Stromal cell of bone marrow (primary cell): ENCODE results near the gene PLD2.
A peak's percentile ranks its signal among the peaks of the same experiment; 100 is the strongest.

Source experiments
- DNase-seq: peaks from one replicate; pipeline ENCODE4 v3.0.0-alpha.2; 2012; ENCODE audit warnings: low read depth

Gene PLD2, protein sequence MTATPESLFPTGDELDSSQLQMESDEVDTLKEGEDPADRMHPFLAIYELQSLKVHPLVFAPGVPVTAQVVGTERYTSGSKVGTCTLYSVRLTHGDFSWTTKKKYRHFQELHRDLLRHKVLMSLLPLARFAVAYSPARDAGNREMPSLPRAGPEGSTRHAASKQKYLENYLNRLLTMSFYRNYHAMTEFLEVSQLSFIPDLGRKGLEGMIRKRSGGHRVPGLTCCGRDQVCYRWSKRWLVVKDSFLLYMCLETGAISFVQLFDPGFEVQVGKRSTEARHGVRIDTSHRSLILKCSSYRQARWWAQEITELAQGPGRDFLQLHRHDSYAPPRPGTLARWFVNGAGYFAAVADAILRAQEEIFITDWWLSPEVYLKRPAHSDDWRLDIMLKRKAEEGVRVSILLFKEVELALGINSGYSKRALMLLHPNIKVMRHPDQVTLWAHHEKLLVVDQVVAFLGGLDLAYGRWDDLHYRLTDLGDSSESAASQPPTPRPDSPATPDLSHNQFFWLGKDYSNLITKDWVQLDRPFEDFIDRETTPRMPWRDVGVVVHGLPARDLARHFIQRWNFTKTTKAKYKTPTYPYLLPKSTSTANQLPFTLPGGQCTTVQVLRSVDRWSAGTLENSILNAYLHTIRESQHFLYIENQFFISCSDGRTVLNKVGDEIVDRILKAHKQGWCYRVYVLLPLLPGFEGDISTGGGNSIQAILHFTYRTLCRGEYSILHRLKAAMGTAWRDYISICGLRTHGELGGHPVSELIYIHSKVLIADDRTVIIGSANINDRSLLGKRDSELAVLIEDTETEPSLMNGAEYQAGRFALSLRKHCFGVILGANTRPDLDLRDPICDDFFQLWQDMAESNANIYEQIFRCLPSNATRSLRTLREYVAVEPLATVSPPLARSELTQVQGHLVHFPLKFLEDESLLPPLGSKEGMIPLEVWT

DNA sequence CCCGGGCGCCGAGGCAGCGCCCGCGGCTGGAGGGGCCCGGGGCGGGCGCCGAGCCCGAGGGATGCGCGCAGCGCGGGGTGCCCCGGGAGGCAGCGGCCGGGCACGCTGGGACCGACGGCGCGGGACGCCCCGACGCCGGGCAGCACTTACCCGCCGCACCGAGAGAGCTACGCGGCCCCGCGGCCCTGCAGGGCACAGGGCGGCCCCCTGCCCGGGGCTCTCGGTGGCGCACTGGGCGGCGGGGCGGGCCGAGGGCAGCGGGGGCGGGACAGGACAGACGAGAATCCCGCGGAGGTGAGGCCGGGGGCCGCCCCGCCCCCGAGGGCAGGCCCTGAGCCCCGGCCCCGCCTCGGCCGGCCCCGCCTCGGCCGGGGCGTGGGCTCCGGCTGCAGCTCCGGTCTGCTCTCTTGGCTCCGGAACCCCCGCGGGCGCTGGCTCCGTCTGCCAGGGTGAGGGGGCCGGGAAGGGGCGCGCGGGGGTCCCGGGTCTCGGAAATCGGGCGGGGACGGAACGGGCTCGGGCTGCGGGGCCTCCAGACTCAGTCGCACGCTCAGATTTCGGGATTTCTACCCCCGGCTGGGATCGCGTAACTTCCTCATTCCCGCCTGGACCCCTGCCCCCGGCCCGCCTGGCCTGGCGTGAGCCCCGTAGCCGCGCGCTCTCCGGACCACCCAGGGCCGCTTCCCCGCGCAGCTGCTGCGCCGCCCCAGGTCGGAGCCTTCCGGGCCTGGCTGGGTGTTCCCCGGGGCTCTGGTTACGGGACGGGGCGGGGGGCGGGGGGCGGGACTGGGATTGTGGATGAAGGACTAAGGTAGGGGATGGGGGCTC, at the start of gene PLD2:
Gene PLD2, plus strand, starts transcription at position 376 of the 828 bp plus-strand sequence. CDS start 621 bp downstream, outside the sequence.
- peak; percentile 65 for DNase-seq

DNA sequence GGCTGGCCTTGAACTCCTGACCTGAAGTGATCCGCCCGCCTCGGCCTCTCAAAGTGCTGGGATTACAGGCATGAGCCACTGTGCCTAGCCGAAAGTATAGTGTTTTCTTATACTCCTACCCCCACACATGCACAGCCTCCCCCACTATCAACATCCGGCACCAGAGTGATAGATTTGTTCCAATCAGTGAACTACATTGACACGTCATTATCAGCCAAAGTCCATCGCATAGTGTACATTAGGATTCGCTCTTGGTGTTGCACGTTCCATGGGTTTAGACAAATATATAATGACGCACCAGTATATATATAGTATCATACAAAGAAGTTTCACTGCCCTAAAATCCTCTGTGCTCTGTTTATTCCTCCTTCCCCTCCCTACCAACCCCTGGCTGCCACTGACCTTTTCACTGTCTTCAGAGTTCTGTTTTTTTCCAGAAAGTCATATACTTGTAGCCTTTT, 47.1 kb upstream of the PLD2 start:
- no peak for DNase-seq

DNA sequence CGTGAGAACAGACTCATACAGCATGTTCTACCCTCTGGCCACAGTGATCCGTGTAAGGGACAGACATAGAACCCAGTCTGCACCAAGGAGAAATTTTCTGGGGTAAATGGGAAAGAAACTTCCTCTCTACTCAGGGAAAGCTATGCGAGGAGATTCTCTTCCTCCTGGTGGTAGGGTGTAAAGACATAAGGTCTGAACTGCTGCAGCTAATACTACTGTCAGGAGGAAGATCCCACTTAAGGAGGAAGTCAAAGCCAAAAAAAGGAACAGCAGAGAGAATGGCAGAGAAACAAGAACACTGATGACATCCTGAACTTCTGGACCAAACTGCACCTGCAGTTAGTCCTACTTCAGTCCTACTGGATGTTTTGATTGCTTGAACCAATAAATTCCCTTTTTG, 42.4 kb upstream of the PLD2 start:
- no peak for DNase-seq

DNA sequence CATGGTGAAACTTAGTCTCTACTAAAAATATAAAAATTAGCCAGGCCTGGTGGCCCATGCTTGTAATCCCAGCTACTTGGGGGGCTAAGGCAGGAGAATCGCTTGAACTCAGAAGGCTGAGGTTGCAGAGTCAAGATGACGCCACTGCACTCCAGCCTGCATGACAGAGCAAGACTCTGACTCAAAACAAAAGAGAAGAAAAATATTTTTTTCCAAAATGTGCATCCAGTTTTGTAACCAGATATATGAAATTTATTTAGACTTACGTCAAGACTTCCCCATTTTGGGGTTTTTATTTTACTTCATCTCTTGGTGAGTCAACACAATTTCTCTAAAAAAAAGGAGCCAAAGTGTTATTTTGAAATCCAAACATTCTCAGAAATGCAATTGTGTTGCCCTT, 40.8 kb upstream of the PLD2 start:
- DNase-seq = no peak

GRCh38 chr17:4766723-4767122, 40.2 kb upstream of the PLD2 start:
- no peak for DNase-seq

DNA sequence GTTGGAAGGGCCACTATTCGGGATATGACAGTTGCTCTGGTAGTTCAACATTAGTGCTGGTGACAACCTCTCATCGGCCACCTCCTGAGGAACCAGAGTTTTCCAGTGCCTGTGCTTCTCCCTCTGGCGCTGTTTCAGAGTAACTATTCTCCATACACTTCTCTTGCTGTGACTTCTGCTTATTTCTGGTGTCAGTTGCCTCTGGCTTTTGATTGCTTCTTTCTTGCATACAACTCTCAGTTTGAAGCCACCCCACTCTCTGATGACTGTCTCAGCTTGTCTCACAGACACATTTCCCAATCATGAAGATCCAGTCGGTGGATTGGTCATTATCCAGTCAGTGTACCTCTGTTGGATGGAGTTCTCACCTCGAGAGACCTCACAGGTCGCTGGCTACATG, 38.7 kb upstream of the PLD2 start:
- DNase-seq = no peak

- DNase-seq = no peak
Observed at GRCh38 chr17:4769628-4770027, 37.3 kb upstream of the PLD2 start.

- DNase-seq = no peak
Observed at GRCh38 chr17:4771519-4772234, 35.3 kb upstream of the PLD2 start, which contains the start of gene TM4SF5. TM4SF5 (plus strand) TSS chr17:4771886; CDS start chr17:4771923, 37 bp downstream.

GRCh38 chr17:4772235-4772613, 34.7 kb upstream of the PLD2 start:
- no peak for DNase-seq

DNA sequence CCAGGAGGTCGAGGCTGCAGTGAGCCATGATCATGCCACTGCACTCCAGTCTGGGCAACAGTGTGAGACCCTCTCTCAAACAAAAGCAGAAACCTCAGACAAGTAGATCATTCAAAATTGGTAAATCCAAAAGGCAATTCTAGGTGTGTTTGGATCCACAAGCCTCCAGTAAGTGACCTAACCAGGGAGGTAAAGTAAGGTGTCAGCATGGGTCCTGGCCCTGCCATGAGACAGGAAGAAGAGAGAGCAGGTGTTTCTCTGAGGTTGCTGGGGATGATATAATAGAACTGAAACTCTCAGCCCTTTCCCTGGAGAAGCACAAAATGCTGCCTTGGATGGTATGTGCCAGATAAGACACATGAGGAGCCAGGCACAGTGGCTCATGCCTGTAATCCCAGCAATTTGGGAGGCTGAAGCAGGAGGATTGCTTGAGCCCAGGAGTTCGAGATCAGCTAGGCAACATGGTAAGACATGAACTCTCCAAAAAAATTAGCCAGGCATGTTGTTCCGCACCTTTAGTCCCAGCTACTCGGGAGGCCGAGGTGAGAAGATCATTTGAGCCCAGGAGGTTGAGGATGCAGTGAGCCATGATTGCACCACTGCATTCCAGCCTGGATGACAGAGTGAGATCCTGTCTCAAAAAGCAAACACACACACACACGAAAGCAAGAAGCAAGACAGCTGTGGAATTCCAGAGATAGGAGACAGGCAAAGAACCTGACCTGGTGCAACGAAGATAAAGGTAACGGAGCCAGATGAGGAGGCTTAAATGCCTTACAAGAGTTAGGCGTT, 28.8 kb upstream of the PLD2 start:
- DNase-seq = no peak

GRCh38 chr17:4780325-4780955, 26.5 kb upstream of the PLD2 start:
- no peak for DNase-seq

DNA sequence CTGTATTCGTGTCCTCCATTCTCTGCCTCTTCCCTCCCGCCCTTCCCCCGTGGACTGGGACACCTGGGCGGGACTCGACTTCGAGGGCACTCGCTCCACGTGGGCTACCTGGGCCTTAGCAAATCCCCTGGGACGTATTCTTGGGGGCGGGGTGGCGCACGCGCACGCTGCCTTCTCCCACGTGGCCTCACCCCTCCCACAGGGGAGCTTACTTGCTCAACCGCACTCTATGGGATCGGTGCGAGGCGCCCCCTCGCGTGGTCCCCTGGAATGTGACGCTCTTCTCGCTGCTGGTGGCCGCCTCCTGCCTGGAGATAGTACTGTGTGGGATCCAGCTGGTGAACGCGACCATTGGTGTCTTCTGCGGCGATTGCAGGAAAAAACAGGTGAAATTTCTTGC, 24.3 kb upstream of the PLD2 start:
- DNase-seq = no peak

DNA sequence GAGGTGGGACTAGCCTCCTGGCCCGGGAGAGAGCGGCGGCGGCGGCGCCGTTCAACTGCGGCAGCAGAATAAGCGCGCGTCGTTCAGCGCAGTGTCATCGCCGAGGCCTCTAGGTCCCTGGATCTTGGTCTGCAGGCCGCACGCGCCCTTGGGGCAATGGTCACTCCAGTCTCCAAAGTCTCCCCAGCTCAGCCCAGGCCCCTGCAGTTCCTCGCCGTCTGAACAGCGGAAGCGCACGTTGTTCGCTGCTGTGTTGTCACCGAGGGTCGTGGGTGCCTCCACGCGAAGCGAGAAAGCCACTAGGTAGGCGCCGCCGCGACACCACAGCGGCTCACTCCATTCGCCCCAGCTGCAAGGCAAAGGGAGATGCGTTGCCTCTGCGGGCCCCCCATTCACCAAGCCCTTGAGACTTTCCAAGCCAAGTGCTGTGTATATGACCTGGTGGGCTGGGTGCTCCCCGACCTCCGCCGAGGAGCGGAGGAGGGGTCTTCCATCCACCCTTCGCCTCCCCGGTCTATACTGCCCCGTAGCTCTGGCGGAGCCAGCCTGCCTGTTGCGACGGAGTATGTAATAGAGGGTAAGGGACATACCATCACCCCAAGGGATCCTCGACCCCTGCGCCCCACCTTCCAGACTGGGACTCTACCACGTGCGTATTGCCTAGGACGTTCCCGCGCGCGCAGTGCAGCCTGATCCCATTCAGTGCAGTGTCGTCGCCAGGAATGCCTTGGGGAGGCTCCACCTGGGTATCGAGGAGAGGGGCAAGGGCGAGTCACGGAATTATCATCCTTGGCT, 21.4 kb upstream of the PLD2 start:
- no peak for DNase-seq

- no peak for DNase-seq
Observed at GRCh38 chr17:4786106-4786511, 20.8 kb upstream of the PLD2 start, which contains the start of gene VMO1. VMO1 (minus strand) TSS chr17:4786364; CDS start chr17:4786352, 12 bp downstream.

DNA sequence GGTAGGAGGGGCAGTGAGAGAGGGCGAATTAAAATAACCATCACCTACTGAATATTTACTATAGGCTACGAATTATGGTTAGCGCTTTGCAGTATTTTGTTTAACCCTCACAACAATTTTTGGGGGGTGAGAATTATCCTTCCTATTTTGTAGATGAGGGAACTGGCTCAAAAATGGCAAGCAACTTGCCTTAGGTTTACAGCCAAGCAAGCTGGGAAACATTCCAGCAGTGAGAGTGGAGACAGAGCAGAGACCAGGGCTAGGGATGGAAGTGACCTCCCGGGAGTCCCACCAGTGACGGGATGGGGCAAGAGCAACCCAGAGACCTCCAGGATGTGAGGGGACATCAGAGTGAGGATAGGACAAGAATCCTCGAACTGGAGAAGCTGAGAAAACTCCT, 20.4 kb upstream of the PLD2 start:
- no peak for DNase-seq

GRCh38 chr17:4788159-4788806, 18.7 kb upstream of the PLD2 start:
- no peak for DNase-seq

GRCh38 chr17:4788807-4789700, 17.9 kb upstream of the PLD2 start, which contains the start of gene GLTPD2:
GLTPD2 (plus strand) TSS chr17:4788964; CDS start chr17:4789012, 48 bp downstream.
- no peak for DNase-seq

- no peak for DNase-seq
Observed at GRCh38 chr17:4789701-4789950, 17.3 kb upstream of the PLD2 start.
